Upper lobe of left lung (tissue), 6 donors: ENCODE data around the gene SQOR. TPM values are rescaled to one million over a fixed set of nuclear protein-coding genes. Genes with fewer than 3 reads are reported as not detected.

ENCODE experiments used
- ATAC-seq, 2 donors: fragments of 200-7000 bp; cut with Tn5 transposase; one replicate each; pipeline ENCODE4 v1.9.1; 2022; ENCODE audit warnings: mild to moderate bottlenecking in 2 of 2, moderate library complexity in 2 of 2; ENCODE audit not compliant: low FRiP score in 2 of 2
- DNase-seq, 2 donors: peaks; one replicate each; pipeline ENCODE4 v3.0.0-alpha.2; 2019 to 2020
- H3K27ac ChIP-seq, 4 donors: fragments of 200-600 bp; sonication (generic); one replicate each; pipeline ENCODE4 v1.5.1; 2016 to 2019
- H3K27me3 ChIP-seq, 4 donors: fragments of 200-600 bp; sonication (generic); one replicate each; pipeline ENCODE4 v1.5.1; 2017 to 2019
- H3K36me3 ChIP-seq, 4 donors: fragments of 200-600 bp; sonication (generic); one replicate each; pipeline ENCODE4 v1.5.1; 2016 to 2019
- H3K4me1 ChIP-seq, 4 donors: fragments of 200-600 bp; sonication (generic); one replicate each; pipeline ENCODE4 v1.5.1; 2018 to 2019
- H3K4me3 ChIP-seq, 4 donors: fragments of 200-600 bp; sonication (generic); one replicate each; pipeline ENCODE4 v1.5.1; 2017 to 2019; ENCODE audit warnings: mild to moderate bottlenecking in 2 of 4, moderate library complexity in 1 of 4
- H3K9me3 ChIP-seq, 4 donors: fragments of 200-600 bp; sonication (generic); one replicate each; pipeline ENCODE4 v1.5.1; 2018 to 2019
- CTCF ChIP-seq, 6 experiments: fragments of 450-650 bp in 4 of 6; fragments of 200-600 bp in 2 of 6; sonication (generic) in 2 of 6; IDR thresholded peaks; one replicate each; pipeline ENCODE4 v1.5.1; 2016 to 2019; ENCODE audit warnings: antibody characterized with exemption in 6 of 6
- EP300 ChIP-seq, 4 donors: sonication (generic); formaldehyde crosslinking; IDR thresholded peaks; one replicate each; pipeline ENCODE4 v1.5.1; 2017; ENCODE audit warnings: antibody characterized with exemption in 4 of 4, control low read depth in 2 of 4
- POLR2A ChIP-seq, 4 donors: fragments of 450-650 bp; IDR thresholded peaks; one replicate each; pipeline ENCODE4 v1.5.1; 2016 to 2017; ENCODE audit warnings: antibody characterized with exemption in 4 of 4, mild to moderate bottlenecking in 2 of 4
- POLR2AphosphoS5 ChIP-seq, 2 donors: sonication (generic); formaldehyde crosslinking; IDR thresholded peaks; one replicate each; pipeline ENCODE4 v1.5.1; 2017; ENCODE audit warnings: antibody characterized with exemption in 2 of 2
- WGBS, 2 donors: methylation state at CpG; one replicate each; pipeline ENCODE4 v1.1.5; 2017 to 2018; 5-methylcytosine and 5-hydroxymethylcytosine counted together
- total RNA-seq, 6 donors: library from RNA; depleted of rRNA in 4 of 6; stranded (reverse); fragments of >200 nt in 4 of 6; gene quantifications; one replicate each; pipeline versions ENCODE4 v1.1.0 to v1.2.1, GENCODE V29; 2016 to 2021
- donor health status: DM: no; HTN: no; CAD: no; lungs with moderate emphysema.
- donor health status: DM: no; HTN: yes; CAD: no; lungs with severe emphysema.

Gene SQOR
- total RNA-seq, 6 donors from 2014 or later: 74.7 to 181 (median 110) TPM

- no peaks in the 10 kb centered on the region for H3K9me3 ChIP-seq
- DNase-seq (no peak), ATAC-seq (no peak)
- TF ChIP-seq POLR2A (IDR thresholded peaks at IDR 0.05) (no peak), POLR2AphosphoS5 (IDR thresholded peaks at IDR 0.05) (no peak), EP300 (IDR thresholded peaks at IDR 0.05) (no peak), CTCF (IDR thresholded peaks at IDR 0.05) (no peak)
- WGBS, 2 donors: 87% methylated on average over 6 of the region's 6 CpGs
- no peaks in the 10 kb centered on the region for H3K27me3 ChIP-seq
- no peak overlapping the region for H3K4me3 ChIP-seq
- no peaks in the 10 kb centered on the region for H3K4me1 ChIP-seq
- no peak overlapping the region for H3K27ac ChIP-seq
- peaks cover 34 to 97% (median 73%) of the 10 kb centered on the region in 4 donors for H3K36me3 ChIP-seq
Observed at GRCh38 chr15:45690581-45691260, 55.9 kb downstream of the SQOR start.

DNA sequence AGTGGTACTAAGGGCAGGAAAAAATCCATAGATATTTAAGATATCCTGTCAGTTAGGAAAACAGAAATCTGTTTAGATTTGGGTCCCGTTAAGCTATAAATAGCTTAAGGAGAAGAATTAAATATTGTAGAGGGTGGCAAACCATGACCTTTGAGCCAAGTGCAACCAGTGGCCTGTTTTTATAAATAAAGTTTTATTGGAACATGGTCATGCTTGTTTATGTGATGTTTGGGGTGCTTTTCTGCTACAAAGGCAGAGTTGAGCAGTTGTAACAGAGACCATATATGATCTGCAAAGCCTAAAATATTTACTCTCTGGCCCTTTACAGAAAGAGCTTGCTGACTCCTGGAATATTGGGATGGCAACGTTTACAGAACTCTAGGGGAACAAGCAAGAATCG lies 66.3 kb downstream of the SQOR start:
- H3K27ac ChIP-seq: no peak overlapping the region
- 81 to 83% methylated on average over 3 of the region's 3 CpGs for WGBS, 2 donors
- H3K4me3 ChIP-seq: no peak overlapping the region
- TF ChIP-seq POLR2AphosphoS5 (IDR thresholded peaks at IDR 0.05): no peak
- no peaks in the 10 kb centered on the region for H3K9me3 ChIP-seq
- H3K27me3 ChIP-seq: peaks cover 0 to 6% (median 3%) of the 10 kb centered on the region in 4 donors
- ATAC-seq: no peak
- DNase-seq: no peak
- no peaks in the 10 kb centered on the region for H3K36me3 ChIP-seq
- H3K4me1 ChIP-seq: peaks cover 5 to 16% (median 9%) of the 10 kb centered on the region in 4 donors

GRCh38 chr15:45702041-45702440 lies 67.2 kb downstream of the SQOR start:
- Histone ChIP-seq H3K27ac (no peak overlapping the region), H3K27me3 (peaks cover 0 to 6% (median 3%) of the 10 kb centered on the region in 4 donors), H3K4me1 (peaks cover 5 to 16% (median 9%) of the 10 kb centered on the region in 4 donors), H3K9me3 (no peaks in the 10 kb centered on the region), H3K36me3 (no peaks in the 10 kb centered on the region), H3K4me3 (no peak overlapping the region)
- DNase-seq: no peak
- no peak for TF ChIP-seq CTCF (IDR thresholded peaks at IDR 0.05)
- TF ChIP-seq POLR2AphosphoS5 (IDR thresholded peaks at IDR 0.05): no peak
- TF ChIP-seq POLR2A (IDR thresholded peaks at IDR 0.05): no peak
- TF ChIP-seq EP300 (IDR thresholded peaks at IDR 0.05): no peak
- no peak for ATAC-seq
- WGBS, 2 donors: 92 to 96% methylated on average over 3 of the region's 3 CpGs

GRCh38 chr15:45703670-45704328 lies 69.0 kb downstream of the SQOR start:
- 47 to 53% methylated on average over 13 of the region's 13 CpGs for WGBS, 2 donors
- Histone ChIP-seq H3K4me3 (peak overlapping the region in 3 of 4 donors; percentile 45 to 53 (median 46)), H3K27me3 (peaks cover 0 to 6% (median 3%) of the 10 kb centered on the region in 4 donors), H3K4me1 (peaks cover 5 to 16% (median 9%) of the 10 kb centered on the region in 4 donors), H3K36me3 (no peaks in the 10 kb centered on the region), H3K9me3 (no peaks in the 10 kb centered on the region), H3K27ac (no peak overlapping the region)
- TF ChIP-seq POLR2AphosphoS5 (IDR thresholded peaks at IDR 0.05): no peak
- TF ChIP-seq CTCF (IDR thresholded peaks at IDR 0.05): peak in 1 of 6 experiments; percentile 4
- no peak for TF ChIP-seq EP300 (IDR thresholded peaks at IDR 0.05)
- TF ChIP-seq POLR2A (IDR thresholded peaks at IDR 0.05): no peak
- ATAC-seq (no peak), DNase-seq (no peak)

DNA sequence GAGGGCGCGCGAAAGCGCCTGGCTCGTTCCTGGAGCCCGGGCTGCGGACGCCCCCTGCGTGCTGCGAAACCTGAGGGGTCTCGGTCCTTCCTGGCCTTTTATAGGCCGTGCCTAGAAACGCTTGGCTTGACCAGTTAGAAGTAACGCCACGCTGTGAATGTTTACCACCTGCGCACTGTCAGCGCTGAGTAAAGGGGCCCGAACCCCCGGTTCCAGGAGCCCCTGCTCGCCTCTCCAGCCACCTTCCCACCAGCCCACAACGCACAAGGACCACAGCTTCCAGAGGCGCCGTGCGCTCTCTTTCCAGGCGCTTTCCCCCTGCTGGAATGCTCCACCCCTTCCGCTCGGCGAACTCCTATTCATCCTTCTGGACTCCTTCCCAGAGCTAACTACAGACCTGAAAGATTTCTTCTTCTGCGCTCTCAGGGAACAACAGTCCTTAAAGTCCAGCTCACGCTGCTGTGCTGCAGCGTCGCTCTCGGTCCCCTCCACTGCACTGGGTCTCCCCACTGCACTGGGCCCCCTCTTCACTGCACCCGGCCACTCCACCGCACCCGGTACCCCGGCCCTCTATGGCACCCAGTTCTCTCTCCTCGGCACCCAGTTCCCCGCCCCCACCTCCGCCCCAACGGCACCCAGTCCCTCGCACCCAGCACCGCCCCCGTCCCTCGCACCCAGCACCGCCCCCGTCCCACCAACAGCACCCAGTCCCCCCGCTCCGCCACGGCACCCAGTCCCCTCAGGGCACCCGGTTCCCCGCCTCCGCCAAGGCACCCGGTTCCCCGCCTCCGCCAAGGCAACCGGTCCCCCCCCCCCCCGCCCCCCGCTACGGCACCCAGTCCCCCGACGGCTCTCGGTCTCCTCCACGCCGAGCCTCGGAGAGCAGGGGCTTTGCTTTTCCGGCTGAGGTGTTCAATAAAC lies 69.8 kb downstream of the SQOR start:
- Histone ChIP-seq H3K4me1 (peaks cover 5 to 16% (median 9%) of the 10 kb centered on the region in 4 donors), H3K4me3 (peak overlapping the region; percentile 38 to 53 (median 46)), H3K9me3 (no peaks in the 10 kb centered on the region), H3K27ac (no peak overlapping the region), H3K36me3 (no peaks in the 10 kb centered on the region), H3K27me3 (peaks cover 0 to 6% (median 3%) of the 10 kb centered on the region in 4 donors)
- no peak for TF ChIP-seq POLR2AphosphoS5 (IDR thresholded peaks at IDR 0.05)
- no peak for TF ChIP-seq POLR2A (IDR thresholded peaks at IDR 0.05)
- TF ChIP-seq CTCF (IDR thresholded peaks at IDR 0.05): no peak
- no peak for TF ChIP-seq EP300 (IDR thresholded peaks at IDR 0.05)
- WGBS, 2 donors: 4 to 16% methylated on average over 37 to 48 of the region's 67 CpGs
- ATAC-seq (peak; percentile 49 to 64), DNase-seq (peak; percentile 23 to 78)
